Ishikawa (cell line): ENCODE data around the gene MDN1.
A peak's percentile ranks its signal among the peaks of the same experiment; 100 is the strongest.

Source experiments
- CEBPB ChIP-seq: IDR thresholded peaks from 2 replicates; pipeline ENCODE4 v1.6.1; 2012
- CREB1 ChIP-seq: IDR thresholded peaks from 2 replicates; pipeline ENCODE4 v1.6.1; 2012; ENCODE audit warnings: low read depth
- EGR1 ChIP-seq: IDR thresholded peaks from 2 replicates; pipeline ENCODE4 v1.6.1; 2012
- EP300 ChIP-seq: IDR thresholded peaks from 2 replicates; pipeline ENCODE4 v1.6.1; 2012; ENCODE audit warnings: borderline replicate concordance
- FOXM1 ChIP-seq: IDR thresholded peaks from 2 replicates; pipeline ENCODE4 v1.6.1; 2012; ENCODE audit warnings: low read depth, borderline replicate concordance
- NFIC ChIP-seq: IDR thresholded peaks from 2 replicates; pipeline ENCODE4 v1.6.1; 2012
- RAD21 ChIP-seq: IDR thresholded peaks from 2 replicates; pipeline ENCODE4 v1.6.1; 2012; ENCODE audit warnings: low read depth
- TAF1 ChIP-seq: IDR thresholded peaks from 2 replicates; pipeline ENCODE4 v1.6.1; 2012; ENCODE audit warnings: low read depth, mild to moderate bottlenecking
- TCF12 ChIP-seq: IDR thresholded peaks from 2 replicates; pipeline ENCODE4 v1.6.1; 2012; ENCODE audit warnings: low read depth
- TEAD4 ChIP-seq: IDR thresholded peaks from 2 replicates; pipeline ENCODE4 v1.6.1; 2012
- YY1 ChIP-seq: IDR thresholded peaks from 2 replicates; pipeline ENCODE4 v1.6.1; 2012; ENCODE audit warnings: low read depth
- ZBTB7A ChIP-seq: IDR thresholded peaks from 2 replicates; pipeline ENCODE4 v1.6.1; 2012; ENCODE audit warnings: low read depth
- TF ChIP-seq, protein P1 (sequence below): IDR thresholded peaks from 2 replicates; pipeline ENCODE4 v1.6.1; 2012; ENCODE audit warnings: low read depth, mild to moderate bottlenecking
- TF ChIP-seq, protein P2 (sequence below): IDR thresholded peaks from 2 replicates; pipeline ENCODE4 v1.6.1; 2012
- TF ChIP-seq, protein P3 (sequence below): IDR thresholded peaks from 2 replicates; pipeline ENCODE4 v1.6.1; 2012

Gene MDN1

DNA sequence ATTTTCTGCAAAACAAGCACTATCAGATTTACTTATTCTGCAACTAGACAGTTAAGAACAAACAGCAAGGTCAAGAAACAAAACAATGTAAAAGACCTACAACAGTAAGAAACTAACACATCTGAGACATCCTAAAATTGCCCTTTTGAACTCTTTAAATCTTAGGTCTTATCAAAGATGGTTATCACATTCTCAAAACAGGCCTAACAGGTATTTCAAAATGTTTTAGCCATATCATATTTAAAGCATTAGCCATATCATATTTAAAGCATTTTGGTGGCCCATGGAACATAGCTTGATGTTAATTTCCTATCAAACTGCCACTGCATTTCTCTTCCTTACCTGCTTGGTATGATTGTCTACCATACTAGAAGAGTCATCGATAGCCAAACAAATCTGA lies 169.9 kb downstream of the MDN1 start:
- TF ChIP-seq, protein P1, sequence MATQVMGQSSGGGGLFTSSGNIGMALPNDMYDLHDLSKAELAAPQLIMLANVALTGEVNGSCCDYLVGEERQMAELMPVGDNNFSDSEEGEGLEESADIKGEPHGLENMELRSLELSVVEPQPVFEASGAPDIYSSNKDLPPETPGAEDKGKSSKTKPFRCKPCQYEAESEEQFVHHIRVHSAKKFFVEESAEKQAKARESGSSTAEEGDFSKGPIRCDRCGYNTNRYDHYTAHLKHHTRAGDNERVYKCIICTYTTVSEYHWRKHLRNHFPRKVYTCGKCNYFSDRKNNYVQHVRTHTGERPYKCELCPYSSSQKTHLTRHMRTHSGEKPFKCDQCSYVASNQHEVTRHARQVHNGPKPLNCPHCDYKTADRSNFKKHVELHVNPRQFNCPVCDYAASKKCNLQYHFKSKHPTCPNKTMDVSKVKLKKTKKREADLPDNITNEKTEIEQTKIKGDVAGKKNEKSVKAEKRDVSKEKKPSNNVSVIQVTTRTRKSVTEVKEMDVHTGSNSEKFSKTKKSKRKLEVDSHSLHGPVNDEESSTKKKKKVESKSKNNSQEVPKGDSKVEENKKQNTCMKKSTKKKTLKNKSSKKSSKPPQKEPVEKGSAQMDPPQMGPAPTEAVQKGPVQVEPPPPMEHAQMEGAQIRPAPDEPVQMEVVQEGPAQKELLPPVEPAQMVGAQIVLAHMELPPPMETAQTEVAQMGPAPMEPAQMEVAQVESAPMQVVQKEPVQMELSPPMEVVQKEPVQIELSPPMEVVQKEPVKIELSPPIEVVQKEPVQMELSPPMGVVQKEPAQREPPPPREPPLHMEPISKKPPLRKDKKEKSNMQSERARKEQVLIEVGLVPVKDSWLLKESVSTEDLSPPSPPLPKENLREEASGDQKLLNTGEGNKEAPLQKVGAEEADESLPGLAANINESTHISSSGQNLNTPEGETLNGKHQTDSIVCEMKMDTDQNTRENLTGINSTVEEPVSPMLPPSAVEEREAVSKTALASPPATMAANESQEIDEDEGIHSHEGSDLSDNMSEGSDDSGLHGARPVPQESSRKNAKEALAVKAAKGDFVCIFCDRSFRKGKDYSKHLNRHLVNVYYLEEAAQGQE: no peak
- TF ChIP-seq EGR1 (no peak), TEAD4 (no peak), FOXM1 (no peak), RAD21 (no peak), EP300 (no peak), CREB1 (no peak)
- TF ChIP-seq, protein P2, sequence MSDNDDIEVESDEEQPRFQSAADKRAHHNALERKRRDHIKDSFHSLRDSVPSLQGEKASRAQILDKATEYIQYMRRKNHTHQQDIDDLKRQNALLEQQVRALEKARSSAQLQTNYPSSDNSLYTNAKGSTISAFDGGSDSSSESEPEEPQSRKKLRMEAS: no peak

DNA sequence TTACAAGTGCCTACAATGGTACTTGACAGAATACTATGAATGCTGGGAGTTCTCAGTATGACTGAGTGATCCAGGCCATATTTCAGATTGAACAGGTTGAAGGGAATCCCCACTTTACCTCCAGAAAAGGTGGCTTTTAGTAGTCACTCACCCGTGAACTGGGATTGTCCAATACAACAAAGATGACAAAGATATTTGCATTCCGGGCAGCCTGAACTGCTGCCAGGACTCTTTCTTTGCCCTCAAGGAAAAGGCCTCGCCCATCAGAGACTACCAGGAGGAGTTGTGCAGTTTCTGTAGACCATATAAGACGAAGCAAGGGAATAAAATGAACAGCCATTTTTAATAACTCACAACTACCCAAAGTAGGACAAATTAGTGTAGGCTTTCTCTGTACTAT lies 174.7 kb downstream of the MDN1 start:
- no peak for TF ChIP-seq CREB1
- no peak for TF ChIP-seq CEBPB
- TF ChIP-seq EP300: no peak
- TF ChIP-seq, protein P3, sequence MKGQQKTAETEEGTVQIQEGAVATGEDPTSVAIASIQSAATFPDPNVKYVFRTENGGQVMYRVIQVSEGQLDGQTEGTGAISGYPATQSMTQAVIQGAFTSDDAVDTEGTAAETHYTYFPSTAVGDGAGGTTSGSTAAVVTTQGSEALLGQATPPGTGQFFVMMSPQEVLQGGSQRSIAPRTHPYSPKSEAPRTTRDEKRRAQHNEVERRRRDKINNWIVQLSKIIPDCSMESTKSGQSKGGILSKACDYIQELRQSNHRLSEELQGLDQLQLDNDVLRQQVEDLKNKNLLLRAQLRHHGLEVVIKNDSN: no peak
- TF ChIP-seq TEAD4: peak; percentile 24; the same call in 1 of the 2 replicates
- TF ChIP-seq EGR1: no peak
- no peak for TF ChIP-seq NFIC
- TF ChIP-seq ZBTB7A: no peak

DNA sequence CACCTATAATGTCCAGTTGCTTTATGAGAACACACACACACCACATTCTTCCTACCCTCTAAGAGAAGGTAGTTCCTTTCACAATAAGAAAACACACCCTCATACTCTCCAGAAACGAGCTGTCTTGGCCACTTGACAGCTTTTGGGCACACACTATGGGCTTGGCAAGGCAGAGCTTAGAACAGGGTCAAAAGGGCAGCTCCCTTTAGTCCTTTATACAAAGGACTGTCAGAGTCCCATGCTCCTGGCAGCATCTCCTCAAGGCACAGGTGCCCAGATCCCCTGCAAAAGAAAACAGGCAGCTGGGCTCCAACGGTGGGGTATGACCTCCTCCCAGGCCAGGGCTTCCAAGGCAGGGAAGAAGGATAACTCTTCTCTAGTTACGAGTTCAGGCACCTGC lies 176.2 kb downstream of the MDN1 start:
- TF ChIP-seq FOXM1 (no peak), TCF12 (no peak), NFIC (no peak), EP300 (no peak), ZBTB7A (no peak), YY1 (no peak), TAF1 (no peak), TEAD4 (no peak), CREB1 (no peak), RAD21 (no peak), CEBPB (no peak), EGR1 (no peak)
- TF ChIP-seq, protein P3: no peak
- TF ChIP-seq, protein P2: no peak
- TF ChIP-seq, protein P1: no peak

DNA sequence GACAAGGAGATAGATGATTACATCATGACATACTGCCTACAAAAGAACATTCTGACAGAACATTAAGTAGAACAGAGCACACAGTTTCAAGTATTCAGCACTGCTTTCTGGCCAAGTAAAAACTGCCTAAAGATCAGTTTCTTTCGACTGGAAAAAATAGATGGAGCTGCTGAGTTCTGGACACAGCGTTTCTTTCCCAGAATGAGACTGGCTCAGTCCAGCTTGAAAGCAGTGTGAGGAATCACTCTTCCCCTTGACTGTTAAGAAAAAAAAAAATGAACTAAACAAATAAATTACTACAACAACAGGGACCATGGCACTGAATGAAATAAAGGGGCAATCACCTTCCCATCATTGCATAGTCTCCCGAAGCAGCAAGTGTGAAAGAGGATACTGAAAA lies 176.6 kb downstream of the MDN1 start:
- TF ChIP-seq ZBTB7A (no peak), TEAD4 (no peak), YY1 (no peak), CEBPB (no peak), NFIC (no peak), TCF12 (no peak), CREB1 (no peak), RAD21 (no peak), EP300 (no peak), TAF1 (no peak), FOXM1 (no peak), EGR1 (no peak)
- TF ChIP-seq, protein P2: no peak
- TF ChIP-seq, protein P1: no peak
- TF ChIP-seq, protein P3: no peak
